HepG2 (cell line): ENCODE results near the gene TNFAIP2. TPM values are rescaled to one million over a fixed set of nuclear protein-coding genes. Genes with fewer than 3 reads are reported as not detected.

Source experiments
- LCORL ChIP-seq, 2 experiments: fragments of 450-650 bp in 1 of 2; sonication (generic) in 1 of 2; formaldehyde crosslinking in 1 of 2; IDR thresholded peaks; 2 replicates each; pipeline versions ENCODE4 v1.5.0 to v1.6.1; 2017 to 2020; ENCODE audit warnings: antibody characterized with exemption in 1 of 2, missing genetic modification reagents in 1 of 2
- MTF2 ChIP-seq: sonication (generic); formaldehyde crosslinking; IDR thresholded peaks from 2 replicates; pipeline ENCODE4 v1.5.0; 2020; ENCODE audit warnings: missing genetic modification reagents, borderline replicate concordance
- NFE2L2 ChIP-seq: fragments of 150-350 bp; IDR thresholded peaks from 2 replicates; pipeline ENCODE4 v1.6.1; 2014; ENCODE audit warnings: low read length
- NPAS2 ChIP-seq: sonication (generic); formaldehyde crosslinking; IDR thresholded peaks from 2 replicates; pipeline ENCODE4 v1.8.0; 2022; ENCODE audit warnings: mild to moderate bottlenecking, missing genetic modification reagents, borderline replicate concordance
- PATZ1 ChIP-seq: sonication (generic); formaldehyde crosslinking; IDR thresholded peaks from 2 replicates; pipeline ENCODE4 v1.4.0; 2020; ENCODE audit warnings: missing genetic modification reagents
- RFX3 ChIP-seq: IDR thresholded peaks from 2 replicates; pipeline ENCODE4 v1.6.1; 2016; ENCODE audit warnings: missing biosample characterization, missing genetic modification reagents
- SMC3 ChIP-seq: IDR thresholded peaks from 2 replicates; pipeline ENCODE4 v1.6.1; 2011; ENCODE audit warnings: low read length, improper control_type of control experiment
- TMF1 ChIP-seq: sonication (generic); formaldehyde crosslinking; IDR thresholded peaks from 2 replicates; pipeline ENCODE4 v1.8.1; 2022; ENCODE audit warnings: low read depth, missing genetic modification reagents
- XRCC5 ChIP-seq: fragments of 200-400 bp; formaldehyde crosslinking; optimal IDR thresholded peaks from 2 replicates; pipeline ENCODE3; 2017; ENCODE audit warnings: mild to moderate bottlenecking, low read length
- ZFP37 ChIP-seq: sonication (generic); formaldehyde crosslinking; IDR thresholded peaks from 2 replicates; pipeline ENCODE4 v1.4.0; 2020; ENCODE audit warnings: missing genetic modification reagents, borderline replicate concordance
- ZHX1 ChIP-seq: sonication (generic); formaldehyde crosslinking; IDR thresholded peaks from 2 replicates; pipeline ENCODE4 v1.8.1; 2022; ENCODE audit warnings: low read depth, mild to moderate bottlenecking, missing genetic modification reagents
- ZNF317 ChIP-seq: sonication (generic); formaldehyde crosslinking; IDR thresholded peaks from 2 replicates; pipeline ENCODE4 v1.5.0; 2020; ENCODE audit warnings: mild to moderate bottlenecking, missing genetic modification reagents
- ZNF326 ChIP-seq: sonication (generic); formaldehyde crosslinking; IDR thresholded peaks from 2 replicates; pipeline ENCODE4 v1.4.0; 2020; ENCODE audit warnings: missing genetic modification reagents, borderline replicate concordance
- ZNF414 ChIP-seq: sonication (generic); formaldehyde crosslinking; IDR thresholded peaks from 2 replicates; pipeline ENCODE4 v1.5.0; 2020; ENCODE audit warnings: missing genetic modification reagents
- ZNF772 ChIP-seq: sonication (generic); formaldehyde crosslinking; IDR thresholded peaks from 2 replicates; pipeline ENCODE4 v1.5.0; 2020; ENCODE audit warnings: mild to moderate bottlenecking, missing genetic modification reagents
- polyA plus RNA-seq, 8 experiments: library from polyadenylated mRNA; depleted of rRNA in 3 of 8; stranded (reverse) in 7 of 8; unstranded in 1 of 8; fragments of >200 nt; fragmentation: Illumina TruSeq in 4 of 8; extraction: Trizol in 4 of 8; gene quantifications; 2 replicates each; pipeline versions ENCODE4 v1.2.1 to v1.2.3, GENCODE V29; 2011 to 2016; ENCODE audit warnings: low read depth in 4 of 8, missing spikeins in 1 of 8, mixed read lengths in 1 of 8; ENCODE audit not compliant: insufficient read depth in 1 of 8
- total RNA-seq, 5 experiments: library from RNA; depleted of rRNA; stranded (reverse); fragments of >200 nt; fragmentation: Illumina TruSeq; extraction: Trizol; gene quantifications; 2 replicates each; pipeline ENCODE4 v1.2.3, GENCODE V29; 2016; ENCODE audit warnings: low read depth in 1 of 5
- TF ChIP-seq, protein P1 (sequence below): sonication (generic); formaldehyde crosslinking; IDR thresholded peaks from 2 replicates; pipeline ENCODE4 v1.5.1; 2020; ENCODE audit warnings: missing genetic modification reagents, mild to moderate bottlenecking, borderline replicate concordance
- TF ChIP-seq, protein P2 (sequence below): sonication (generic); formaldehyde crosslinking; IDR thresholded peaks from 2 replicates; pipeline ENCODE4 v1.5.0; 2020; ENCODE audit warnings: missing genetic modification reagents, mild to moderate bottlenecking, borderline replicate concordance
- TF ChIP-seq, protein P3 (sequence below): sonication (generic); formaldehyde crosslinking; IDR thresholded peaks from 2 replicates; pipeline ENCODE4 v1.8.1; 2023; ENCODE audit warnings: mild to moderate bottlenecking, moderate library complexity, missing genetic modification reagents
- TF ChIP-seq, protein P4 (sequence below): sonication (generic); formaldehyde crosslinking; IDR thresholded peaks from 2 replicates; pipeline ENCODE4 v1.5.0; 2020; ENCODE audit warnings: mild to moderate bottlenecking, missing genetic modification reagents, moderate library complexity

The TNFAIP2 gene
- total and polyA plus RNA-seq, 2 of the 13 experiments (the other 11 are each of a cell fraction or from before 2014, with no cell fraction given): 0.46 to 1.5 TPM

DNA sequence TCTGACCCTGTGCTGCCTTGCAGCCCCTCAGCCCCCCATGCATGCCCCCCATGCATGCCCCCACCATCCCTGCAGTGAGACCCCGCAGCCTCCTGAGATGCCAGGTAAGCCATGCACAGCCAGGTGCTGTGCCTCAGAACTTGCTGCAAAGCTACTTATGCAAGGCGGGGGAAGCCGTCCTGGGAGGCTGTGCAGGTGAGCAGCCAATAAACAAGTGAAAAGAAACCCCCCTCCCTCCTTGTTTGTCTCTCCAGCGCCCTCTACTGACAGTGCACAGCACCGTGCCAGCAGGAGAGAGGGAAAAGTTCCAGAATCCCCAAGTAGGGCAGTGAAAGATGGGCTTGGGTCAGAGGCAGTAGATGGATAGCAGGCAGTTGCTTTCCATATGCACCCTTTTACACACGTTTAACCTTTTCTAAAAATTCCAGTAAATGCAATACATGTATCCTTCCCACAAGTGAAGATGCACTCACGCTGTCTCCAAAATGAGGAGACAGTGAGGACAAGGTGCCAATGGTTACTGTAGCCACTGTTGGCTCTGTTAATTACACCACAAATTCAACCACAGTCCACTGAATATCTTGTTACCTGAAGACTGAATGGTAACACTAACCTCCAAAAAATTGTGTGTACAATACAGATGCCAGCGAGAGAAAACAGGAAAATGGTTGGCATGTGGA lies 18.0 kb downstream of the TNFAIP2 start (continued):
- TF ChIP-seq ZHX1 (CRISPR knock-in tag) (no peak), PATZ1 (CRISPR knock-in tag) (peak; percentile 22; the same call in 1 of the 2 replicates), ZNF414 (CRISPR knock-in tag) (no peak), ZFP37 (no peak), ZNF317 (CRISPR knock-in tag) (no peak), ZNF772 (CRISPR knock-in tag) (0 out of 2 replicates have a peak, but pooled peaks have one; percentile 15), SMC3 (peak; percentile 69), LCORL (IDR thresholded peaks at IDR 0.05) (no peak), LCORL (CRISPR knock-in tag; IDR thresholded peaks at IDR 0.05) (no peak), MTF2 (no peak), NFE2L2 (no peak), NPAS2 (CRISPR knock-in tag) (no peak), RFX3 (no peak), XRCC5 (peak; percentile 19), ZNF326 (CRISPR knock-in tag) (no peak), TMF1 (CRISPR knock-in tag) (no peak)
- TF ChIP-seq, protein P1, sequence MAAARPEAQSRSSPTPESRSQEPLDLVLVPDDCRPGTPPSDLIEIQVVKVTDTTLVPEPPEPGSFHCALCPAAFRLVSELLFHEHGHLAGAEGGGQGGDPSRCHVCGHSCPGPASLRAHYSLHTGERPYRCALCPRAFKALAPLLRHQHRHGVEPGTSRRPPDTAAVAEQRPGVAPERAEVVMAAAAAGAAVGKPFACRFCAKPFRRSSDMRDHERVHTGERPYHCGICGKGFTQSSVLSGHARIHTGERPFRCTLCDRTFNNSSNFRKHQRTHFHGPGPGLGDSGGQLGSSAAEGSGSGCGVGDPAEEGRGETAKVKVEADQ (CRISPR knock-in tag): no peak
- TF ChIP-seq, protein P2, sequence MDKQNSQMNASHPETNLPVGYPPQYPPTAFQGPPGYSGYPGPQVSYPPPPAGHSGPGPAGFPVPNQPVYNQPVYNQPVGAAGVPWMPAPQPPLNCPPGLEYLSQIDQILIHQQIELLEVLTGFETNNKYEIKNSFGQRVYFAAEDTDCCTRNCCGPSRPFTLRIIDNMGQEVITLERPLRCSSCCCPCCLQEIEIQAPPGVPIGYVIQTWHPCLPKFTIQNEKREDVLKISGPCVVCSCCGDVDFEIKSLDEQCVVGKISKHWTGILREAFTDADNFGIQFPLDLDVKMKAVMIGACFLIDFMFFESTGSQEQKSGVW (CRISPR knock-in tag): no peak
- TF ChIP-seq, protein P3, sequence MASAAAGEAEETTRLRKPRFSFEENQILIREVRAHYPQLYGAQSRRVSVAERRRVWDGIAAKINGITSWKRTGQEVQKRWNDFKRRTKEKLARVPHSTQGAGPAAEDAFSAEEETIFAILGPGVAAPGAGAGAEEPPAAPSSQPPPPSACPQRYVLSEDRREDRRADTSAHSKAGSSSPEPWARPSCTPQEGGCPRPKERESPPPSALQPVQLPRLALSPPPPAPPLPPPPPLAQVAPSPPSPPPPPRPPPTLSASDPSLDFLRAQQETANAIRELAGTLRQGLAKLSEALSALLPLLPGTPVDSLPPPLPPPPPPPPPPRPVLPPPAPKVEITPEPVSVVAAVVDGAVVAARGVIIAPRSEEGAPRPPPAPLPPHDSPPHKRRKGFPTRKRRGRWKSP (CRISPR knock-in tag): no peak
- TF ChIP-seq, protein P4, sequence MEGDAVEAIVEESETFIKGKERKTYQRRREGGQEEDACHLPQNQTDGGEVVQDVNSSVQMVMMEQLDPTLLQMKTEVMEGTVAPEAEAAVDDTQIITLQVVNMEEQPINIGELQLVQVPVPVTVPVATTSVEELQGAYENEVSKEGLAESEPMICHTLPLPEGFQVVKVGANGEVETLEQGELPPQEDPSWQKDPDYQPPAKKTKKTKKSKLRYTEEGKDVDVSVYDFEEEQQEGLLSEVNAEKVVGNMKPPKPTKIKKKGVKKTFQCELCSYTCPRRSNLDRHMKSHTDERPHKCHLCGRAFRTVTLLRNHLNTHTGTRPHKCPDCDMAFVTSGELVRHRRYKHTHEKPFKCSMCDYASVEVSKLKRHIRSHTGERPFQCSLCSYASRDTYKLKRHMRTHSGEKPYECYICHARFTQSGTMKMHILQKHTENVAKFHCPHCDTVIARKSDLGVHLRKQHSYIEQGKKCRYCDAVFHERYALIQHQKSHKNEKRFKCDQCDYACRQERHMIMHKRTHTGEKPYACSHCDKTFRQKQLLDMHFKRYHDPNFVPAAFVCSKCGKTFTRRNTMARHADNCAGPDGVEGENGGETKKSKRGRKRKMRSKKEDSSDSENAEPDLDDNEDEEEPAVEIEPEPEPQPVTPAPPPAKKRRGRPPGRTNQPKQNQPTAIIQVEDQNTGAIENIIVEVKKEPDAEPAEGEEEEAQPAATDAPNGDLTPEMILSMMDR (CRISPR knock-in tag): peak; percentile 78
